ENCODE measurements around the gene RUNDC3A.
"Not testable (repeated sequence)": the region's sequence is repeated elsewhere in the genome, so short reads cannot be mapped to it uniquely, and the experiment has no call there.

The RUNDC3A gene

GRCh38 chr17:44363613-44364159 lies 55.3 kb downstream of the RUNDC3A start, which contains the start of gene FAM171A2:
Gene FAM171A2, minus strand, starts transcription at chr17:44363853. Its CDS starts 139 bp downstream, at chr17:44363714.
- ChIA-PET POLR2A (interaction anchor here (0.6 to 1.0 kb wide), 2 partner anchors 18 to 19 kb away, joined by 3 to 5 read pairs; no protein-coding TSS in a partner anchor), CTCF (interaction anchor here (0.6 to 10.5 kb wide), 29 partner anchors 10 to 420 kb away, joined by 3 to 135 read pairs (median 4); partner anchors contain the start of gene GRN)
- peak; percentile 67 for TF ChIP-seq CTCF (IDR thresholded peaks at IDR 0.05; ENCODE audit: control extremely low read depth, extremely low read depth, low read depth, missing control alignments)
- DNase-seq (ENCODE audit: extremely low spot score): peak; percentile 90

- CTCF ChIA-PET: interaction anchor here (0.9 to 10.5 kb wide), 4 partner anchors 12 to 421 kb away, joined by 3 to 135 read pairs (median 3); no protein-coding TSS in a partner anchor
- DNase-seq (ENCODE audit: extremely low spot score); POLR2A ChIA-PET: not testable (repeated sequence)
Observed at GRCh38 chr17:44365051-44365450, 56.6 kb downstream of the RUNDC3A start.

- ChIA-PET CTCF (interaction anchor here (2.2 to 10.5 kb wide), 2 partner anchors 9 to 15 kb away, joined by 10 to 135 read pairs; no protein-coding TSS in a partner anchor), POLR2A (interaction anchor here (0.6 kb wide), 1 partner anchor 297 kb away, joined by 4 read pairs; no protein-coding TSS in a partner anchor)
- DNase-seq (ENCODE audit: extremely low spot score): no peak
- no peak for TF ChIP-seq CTCF (IDR thresholded peaks at IDR 0.05; ENCODE audit: control extremely low read depth, extremely low read depth, low read depth, missing control alignments)
Observed at GRCh38 chr17:44367231-44367979, 59.0 kb downstream of the RUNDC3A start.

All from GM10248 (cell line).